Right atrium auricular region (tissue), 2 donors: ENCODE results near the gene GLIS2. TPM values are rescaled to one million over a fixed set of nuclear protein-coding genes. Genes with fewer than 3 reads are reported as not detected.

Source experiments
- DNase-seq: peaks from one replicate; pipeline ENCODE4 v3.0.0-alpha.2; 2019; ENCODE audit warnings: low spot score
- H3K27ac ChIP-seq, 2 donors: fragments of 200-600 bp; sonication (generic); 1 replicate in 1 of 2; 2 replicates in 1 of 2; pipeline ENCODE4 v1.5.1; 2016 to 2019
- H3K27me3 ChIP-seq, 2 donors: fragments of 200-600 bp; sonication (generic); one replicate each; pipeline versions ENCODE4 v1.5.1 to v1.6.0; 2017 to 2019
- H3K36me3 ChIP-seq: fragments of 200-600 bp; sonication (generic); one replicate; pipeline ENCODE4 v1.5.1; 2016
- H3K4me1 ChIP-seq, 2 donors: fragments of 200-600 bp; sonication (generic); one replicate each; pipeline versions ENCODE4 v1.5.1 to v1.6.0; 2017 to 2019
- H3K4me3 ChIP-seq, 2 donors: fragments of 200-600 bp; sonication (generic); 1 replicate in 1 of 2; 2 replicates in 1 of 2; pipeline ENCODE4 v1.5.1; 2017 to 2019; ENCODE audit warnings: mild to moderate bottlenecking in 1 of 2, moderate library complexity in 1 of 2
- H3K9me3 ChIP-seq, 2 donors: fragments of 200-600 bp; sonication (generic); one replicate each; pipeline ENCODE4 v1.5.1; 2019
- total RNA-seq, 2 donors: library from RNA; depleted of rRNA; stranded (reverse); fragments of >200 nt; gene quantifications; one replicate each; pipeline ENCODE4 v1.1.0, GENCODE V29; 2016
- TF ChIP-seq, protein P1 (sequence below), 2 donors: fragments of 200-600 bp; sonication (generic); IDR thresholded peaks; one replicate each; pipeline ENCODE4 v1.5.1; 2019; ENCODE audit warnings: antibody characterized with exemption in 2 of 2

The GLIS2 gene
- total RNA-seq, 2 donors from 2014 or later, result 10.3 to 16.0 TPM

DNA sequence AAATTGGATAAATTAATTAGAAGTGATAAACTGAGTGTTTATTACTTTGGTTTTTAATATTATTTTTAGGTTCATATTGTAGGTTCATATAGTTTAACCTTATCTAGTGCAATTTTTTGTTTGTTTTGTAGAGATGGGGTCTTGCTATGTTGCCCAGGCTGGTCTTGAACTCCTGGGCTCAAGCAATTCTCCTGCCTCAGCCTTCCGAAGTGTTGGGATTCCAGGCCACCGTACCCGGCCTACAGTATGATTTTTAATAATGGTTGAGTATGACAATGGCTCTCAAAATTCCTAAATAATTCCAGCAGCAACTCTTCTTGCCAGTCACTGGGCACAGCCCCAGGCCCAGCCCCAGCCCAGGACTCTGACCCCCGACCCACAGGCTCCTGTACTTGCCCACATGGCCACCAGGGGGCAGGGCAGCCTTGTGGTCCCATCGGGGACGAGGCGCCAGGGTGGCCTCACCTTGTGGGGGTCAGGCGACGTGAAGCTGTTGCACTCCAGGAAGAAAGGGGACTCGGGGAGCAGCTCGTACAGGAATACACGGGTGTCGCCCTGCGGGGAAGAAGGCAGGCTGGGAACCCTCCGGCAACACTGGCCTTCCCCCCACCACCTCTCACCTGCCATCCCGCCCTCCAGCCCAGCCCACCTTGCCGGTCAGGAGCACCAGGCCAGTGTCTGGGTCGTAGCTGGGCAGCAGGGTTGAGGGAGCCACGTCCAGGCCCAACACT, 43.1 kb downstream of the GLIS2 start:
- Histone ChIP-seq H3K9me3 (no peaks in the 10 kb centered on the region), H3K4me1 (peaks cover 0 to 4% of the 10 kb centered on the region in 2 donors), H3K4me3 (no peak overlapping the region), H3K27me3 (no peaks in the 10 kb centered on the region), H3K27ac (no peak overlapping the region), H3K36me3 (peaks cover 15% of the 10 kb centered on the region)
- DNase-seq, result no peak
- TF ChIP-seq, protein P1, sequence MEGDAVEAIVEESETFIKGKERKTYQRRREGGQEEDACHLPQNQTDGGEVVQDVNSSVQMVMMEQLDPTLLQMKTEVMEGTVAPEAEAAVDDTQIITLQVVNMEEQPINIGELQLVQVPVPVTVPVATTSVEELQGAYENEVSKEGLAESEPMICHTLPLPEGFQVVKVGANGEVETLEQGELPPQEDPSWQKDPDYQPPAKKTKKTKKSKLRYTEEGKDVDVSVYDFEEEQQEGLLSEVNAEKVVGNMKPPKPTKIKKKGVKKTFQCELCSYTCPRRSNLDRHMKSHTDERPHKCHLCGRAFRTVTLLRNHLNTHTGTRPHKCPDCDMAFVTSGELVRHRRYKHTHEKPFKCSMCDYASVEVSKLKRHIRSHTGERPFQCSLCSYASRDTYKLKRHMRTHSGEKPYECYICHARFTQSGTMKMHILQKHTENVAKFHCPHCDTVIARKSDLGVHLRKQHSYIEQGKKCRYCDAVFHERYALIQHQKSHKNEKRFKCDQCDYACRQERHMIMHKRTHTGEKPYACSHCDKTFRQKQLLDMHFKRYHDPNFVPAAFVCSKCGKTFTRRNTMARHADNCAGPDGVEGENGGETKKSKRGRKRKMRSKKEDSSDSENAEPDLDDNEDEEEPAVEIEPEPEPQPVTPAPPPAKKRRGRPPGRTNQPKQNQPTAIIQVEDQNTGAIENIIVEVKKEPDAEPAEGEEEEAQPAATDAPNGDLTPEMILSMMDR (IDR thresholded peaks at IDR 0.05), result peak; percentile 96 to 98

DNA sequence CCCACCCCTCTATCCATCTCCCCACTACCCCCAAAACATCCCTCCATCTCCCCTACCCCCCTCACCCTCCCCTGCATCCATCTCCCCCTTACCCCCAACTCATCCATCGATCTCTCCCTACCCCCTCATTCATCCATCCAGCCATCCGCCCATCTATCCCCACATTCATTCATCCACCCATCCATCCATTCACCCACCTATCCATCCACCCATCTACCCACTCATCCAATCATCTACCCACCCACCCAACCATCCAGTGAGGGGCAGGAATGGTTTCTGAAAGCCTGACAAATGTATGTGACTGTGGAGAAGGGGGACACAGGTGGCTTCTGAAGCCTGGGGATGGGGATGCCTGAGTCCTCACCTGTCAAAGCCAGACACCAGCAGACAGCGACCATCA, 44.0 kb downstream of the GLIS2 start:
- TF ChIP-seq, protein P1 (IDR thresholded peaks at IDR 0.05), result no peak
- Histone ChIP-seq H3K9me3 (no peaks in the 10 kb centered on the region), H3K27me3 (no peaks in the 10 kb centered on the region), H3K27ac (no peak overlapping the region), H3K4me1 (peaks cover 0 to 4% of the 10 kb centered on the region in 2 donors), H3K36me3 (peaks cover 20% of the 10 kb centered on the region), H3K4me3 (no peak overlapping the region)
- DNase-seq, result no peak

DNA sequence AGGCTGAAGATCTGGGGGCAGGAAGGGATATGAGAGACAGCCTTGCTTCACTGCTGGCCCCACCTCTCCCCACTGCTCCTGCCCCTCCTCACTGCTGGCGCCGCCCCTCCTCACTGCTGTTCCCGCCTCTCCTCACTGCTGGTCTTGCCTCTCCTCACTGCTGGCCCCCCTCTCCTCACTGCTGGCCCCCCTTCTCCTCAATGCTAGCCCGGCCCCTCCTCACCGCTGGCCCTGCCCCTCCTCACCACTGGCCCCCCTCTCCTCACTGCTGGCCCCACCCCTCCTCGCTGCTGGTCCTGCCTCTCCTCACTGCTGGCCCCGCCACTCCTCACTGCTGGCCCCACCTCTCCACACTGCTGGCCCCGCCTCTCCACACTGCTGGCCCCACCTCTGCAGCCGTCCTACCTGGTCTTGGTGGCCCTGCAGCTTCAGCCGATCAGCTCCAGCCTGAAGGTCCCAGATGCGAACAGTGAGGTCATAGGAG, 44.7 kb downstream of the GLIS2 start:
- no peak overlapping the region for H3K27ac ChIP-seq
- no peaks in the 10 kb centered on the region for H3K9me3 ChIP-seq
- H3K36me3 ChIP-seq, result peaks cover 20% of the 10 kb centered on the region
- no peak overlapping the region for H3K4me3 ChIP-seq
- DNase-seq, result no peak
- TF ChIP-seq, protein P1 (IDR thresholded peaks at IDR 0.05), result no peak
- H3K27me3 ChIP-seq, result no peaks in the 10 kb centered on the region
- peaks cover 0 to 4% of the 10 kb centered on the region in 2 donors for H3K4me1 ChIP-seq

GRCh38 chr16:4361033-4361943, 45.4 kb downstream of the GLIS2 start:
- DNase-seq, result no peak
- Histone ChIP-seq H3K9me3 (no peaks in the 10 kb centered on the region), H3K36me3 (peaks cover 20% of the 10 kb centered on the region), H3K27ac (no peak overlapping the region), H3K4me1 (peaks cover 0 to 4% of the 10 kb centered on the region in 2 donors), H3K27me3 (no peaks in the 10 kb centered on the region), H3K4me3 (no peak overlapping the region)
- TF ChIP-seq, protein P1 (IDR thresholded peaks at IDR 0.05), result no peak

GRCh38 chr16:4361944-4362311, 46.1 kb downstream of the GLIS2 start:
- H3K9me3 ChIP-seq, result no peaks in the 10 kb centered on the region
- no peaks in the 10 kb centered on the region for H3K27me3 ChIP-seq
- DNase-seq, result no peak
- H3K36me3 ChIP-seq, result peaks cover 20% of the 10 kb centered on the region
- TF ChIP-seq, protein P1 (IDR thresholded peaks at IDR 0.05), result no peak
- peaks cover 0 to 4% of the 10 kb centered on the region in 2 donors for H3K4me1 ChIP-seq
- no peak overlapping the region for H3K4me3 ChIP-seq
- no peak overlapping the region for H3K27ac ChIP-seq
